ENCODE results near the gene SUV39H1.

DNA sequence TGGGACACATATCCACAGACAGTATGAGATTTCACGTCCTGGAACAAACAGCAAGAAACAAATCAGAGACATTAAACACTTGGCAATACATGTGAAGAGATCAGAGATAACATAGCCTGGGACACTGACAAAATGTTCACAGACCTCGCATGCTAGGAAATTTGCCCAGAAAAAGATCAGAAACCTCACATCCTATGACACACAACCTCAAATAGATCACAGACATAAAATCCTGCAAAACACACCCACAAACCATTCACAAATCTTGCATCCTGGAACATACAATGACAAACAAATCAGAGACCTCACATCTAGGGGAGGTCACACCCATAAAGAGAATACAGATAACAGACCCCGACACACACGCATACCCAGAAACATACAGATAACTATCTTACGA is 18.0 kb downstream of the SUV39H1 start:
- TF ChIP-seq EZH2phosphoT487 (IDR thresholded peaks at IDR 0.05; ENCODE audit: low read depth, severe bottlenecking, unreplicated experiment): no peak
- TF ChIP-seq, protein P1, sequence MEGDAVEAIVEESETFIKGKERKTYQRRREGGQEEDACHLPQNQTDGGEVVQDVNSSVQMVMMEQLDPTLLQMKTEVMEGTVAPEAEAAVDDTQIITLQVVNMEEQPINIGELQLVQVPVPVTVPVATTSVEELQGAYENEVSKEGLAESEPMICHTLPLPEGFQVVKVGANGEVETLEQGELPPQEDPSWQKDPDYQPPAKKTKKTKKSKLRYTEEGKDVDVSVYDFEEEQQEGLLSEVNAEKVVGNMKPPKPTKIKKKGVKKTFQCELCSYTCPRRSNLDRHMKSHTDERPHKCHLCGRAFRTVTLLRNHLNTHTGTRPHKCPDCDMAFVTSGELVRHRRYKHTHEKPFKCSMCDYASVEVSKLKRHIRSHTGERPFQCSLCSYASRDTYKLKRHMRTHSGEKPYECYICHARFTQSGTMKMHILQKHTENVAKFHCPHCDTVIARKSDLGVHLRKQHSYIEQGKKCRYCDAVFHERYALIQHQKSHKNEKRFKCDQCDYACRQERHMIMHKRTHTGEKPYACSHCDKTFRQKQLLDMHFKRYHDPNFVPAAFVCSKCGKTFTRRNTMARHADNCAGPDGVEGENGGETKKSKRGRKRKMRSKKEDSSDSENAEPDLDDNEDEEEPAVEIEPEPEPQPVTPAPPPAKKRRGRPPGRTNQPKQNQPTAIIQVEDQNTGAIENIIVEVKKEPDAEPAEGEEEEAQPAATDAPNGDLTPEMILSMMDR (IDR thresholded peaks at IDR 0.05; ENCODE audit: poor library complexity): no peak

Measured in hepatocyte (in vitro differentiated cells).